HG03521 (cell line): Measurements from ENCODE around the gene TMSB4X.
A peak's percentile ranks its signal among the peaks of the same experiment; 100 is the strongest.
"Not testable (repeated sequence)": the region's sequence is repeated elsewhere in the genome, so short reads cannot be mapped to it uniquely, and the experiment has no call there.

Source experiments
- ATAC-seq: cut with Tn5 transposase; IDR thresholded peaks from one replicate; pipeline ENCODE4 v1.9.1; 2021; ENCODE audit warnings: mild to moderate bottlenecking, moderate library complexity; ENCODE audit not compliant: unreplicated experiment

TMSB4X gene

DNA sequence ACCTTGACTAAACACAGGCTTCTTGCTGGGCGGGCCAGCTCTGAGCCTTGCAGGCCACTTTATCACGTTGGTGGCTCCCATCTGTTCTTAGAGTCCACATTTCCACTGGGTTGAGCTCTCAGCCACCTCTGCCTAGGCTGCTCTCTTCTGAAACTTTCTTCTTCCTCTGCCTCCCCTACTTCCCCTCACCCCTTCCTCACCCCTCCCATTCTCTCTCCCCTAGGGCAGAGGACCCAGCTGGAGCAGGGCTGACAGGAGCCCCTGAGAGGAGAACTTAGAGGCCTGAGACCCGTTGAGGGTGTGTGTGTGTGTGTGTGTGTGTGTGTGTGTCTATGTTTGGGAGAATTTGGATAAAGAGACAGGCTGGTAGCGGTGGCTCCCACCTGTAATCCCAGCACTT is 19.9 kb upstream of the TMSB4X start:
- no peak for ATAC-seq

DNA sequence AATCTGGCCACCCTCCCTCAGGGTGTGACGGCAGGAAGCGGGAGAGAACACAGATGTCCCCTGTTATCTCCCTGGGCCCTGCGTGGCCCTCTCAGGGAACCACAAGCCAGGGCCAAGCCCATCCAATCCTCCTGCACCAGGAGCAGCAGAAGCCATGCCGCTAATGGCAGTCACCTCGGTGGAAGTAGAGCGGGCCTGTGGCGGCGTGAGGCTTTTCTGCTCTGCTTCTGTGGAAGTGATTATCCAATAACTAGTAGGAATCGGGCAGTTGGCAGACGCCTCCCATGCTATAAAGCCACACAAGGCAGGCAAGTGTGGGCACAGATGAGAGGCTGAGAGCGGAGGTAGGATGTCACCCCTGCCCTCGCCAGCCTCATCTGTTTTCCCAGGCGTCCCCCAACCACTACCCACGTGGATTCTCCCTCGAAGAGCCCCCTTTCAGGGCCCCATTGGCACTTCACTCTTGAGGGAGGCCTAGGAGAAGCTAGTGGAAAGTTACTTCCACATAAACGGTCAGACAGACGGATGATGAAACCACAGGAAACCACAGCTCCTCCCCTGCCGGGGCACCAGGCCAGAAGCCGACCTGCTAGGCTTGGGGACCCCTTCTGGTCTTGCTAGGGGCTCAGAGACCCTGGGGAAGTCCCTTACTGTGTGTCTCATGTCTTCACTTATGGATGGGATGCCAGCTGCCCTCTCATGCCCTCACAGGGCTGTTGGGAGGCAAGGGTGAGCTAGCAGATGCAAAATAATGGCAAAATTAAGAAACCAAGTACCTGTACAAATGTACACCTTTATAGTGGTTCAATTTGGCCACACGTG is 18.8 kb upstream of the TMSB4X start:
- peak; percentile 35 for ATAC-seq

DNA sequence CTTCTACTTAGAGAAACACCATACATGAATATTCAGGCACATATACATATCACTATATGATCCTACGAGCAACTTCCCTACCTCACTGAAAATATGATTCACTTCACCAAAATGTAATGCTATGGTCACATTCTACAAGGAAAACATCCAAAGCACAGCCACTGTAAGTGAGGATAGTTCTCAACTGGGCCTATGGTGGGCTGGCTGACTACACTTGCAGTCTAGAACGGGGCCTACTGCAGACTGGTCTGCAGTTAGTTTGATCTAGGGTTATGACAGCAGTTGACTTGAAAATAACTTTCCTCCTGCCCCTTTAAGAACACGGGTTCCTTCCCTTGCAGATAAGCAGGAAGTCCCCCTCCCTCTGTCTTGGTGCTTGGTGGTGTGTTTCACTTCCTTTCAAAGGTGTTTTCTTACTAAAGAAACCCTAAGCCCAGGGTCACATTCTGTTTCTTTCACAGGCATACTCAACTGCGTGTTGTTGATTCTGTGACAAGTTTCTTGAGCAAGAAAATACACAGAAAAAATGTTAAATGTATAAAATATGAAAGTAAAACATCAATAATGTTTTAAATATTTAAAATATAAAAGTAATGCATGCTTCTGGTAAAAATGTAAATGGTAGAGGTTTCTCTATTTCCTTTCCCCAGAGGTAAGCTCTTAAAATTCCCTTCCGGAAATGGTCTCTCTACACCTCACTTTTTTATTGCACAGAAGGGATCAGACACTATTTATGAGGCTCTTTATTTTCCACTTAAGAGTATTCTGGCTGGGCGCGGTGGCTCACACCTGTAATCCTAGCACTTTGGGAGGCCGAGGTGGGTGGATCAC is 18.0 kb upstream of the TMSB4X start:
- peak; percentile 61 for ATAC-seq

DNA sequence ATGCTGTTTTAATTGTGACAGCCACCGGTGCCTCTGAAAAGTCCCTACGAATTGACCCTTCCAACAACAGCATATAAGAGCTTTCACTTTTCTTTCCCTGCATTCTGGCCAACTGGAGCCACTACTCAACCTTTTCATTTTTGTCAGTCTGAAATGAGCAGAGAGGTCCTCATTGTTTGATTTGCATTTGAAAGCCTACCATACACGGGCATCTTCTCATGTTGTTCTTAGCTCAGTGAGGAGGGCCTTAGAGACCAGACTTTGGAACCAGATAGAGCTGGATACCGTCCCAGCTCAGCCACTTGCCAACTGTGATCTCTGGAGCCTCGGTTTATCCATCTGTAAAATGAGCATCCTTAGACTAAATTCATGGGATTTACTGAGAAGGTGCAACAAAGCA is 16.9 kb upstream of the TMSB4X start:
- ATAC-seq: no peak

DNA sequence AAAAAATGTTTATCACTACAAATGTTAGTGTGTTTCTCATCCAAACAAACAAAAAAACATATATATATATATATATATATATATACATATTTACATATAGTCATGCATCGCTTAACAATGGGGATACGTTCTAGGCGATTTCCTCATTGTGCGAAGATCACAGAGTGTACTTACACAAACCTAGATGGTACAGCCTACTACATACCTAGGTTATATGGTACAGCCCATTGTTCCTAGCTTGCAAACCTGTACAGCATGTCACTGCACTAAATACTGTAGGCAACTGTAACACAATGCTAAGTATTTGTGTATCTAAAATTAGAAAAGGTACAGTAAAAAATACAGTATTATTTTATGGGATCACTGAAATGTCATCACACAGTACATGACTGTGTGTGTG is 16.4 kb upstream of the TMSB4X start:
- no peak for ATAC-seq

DNA sequence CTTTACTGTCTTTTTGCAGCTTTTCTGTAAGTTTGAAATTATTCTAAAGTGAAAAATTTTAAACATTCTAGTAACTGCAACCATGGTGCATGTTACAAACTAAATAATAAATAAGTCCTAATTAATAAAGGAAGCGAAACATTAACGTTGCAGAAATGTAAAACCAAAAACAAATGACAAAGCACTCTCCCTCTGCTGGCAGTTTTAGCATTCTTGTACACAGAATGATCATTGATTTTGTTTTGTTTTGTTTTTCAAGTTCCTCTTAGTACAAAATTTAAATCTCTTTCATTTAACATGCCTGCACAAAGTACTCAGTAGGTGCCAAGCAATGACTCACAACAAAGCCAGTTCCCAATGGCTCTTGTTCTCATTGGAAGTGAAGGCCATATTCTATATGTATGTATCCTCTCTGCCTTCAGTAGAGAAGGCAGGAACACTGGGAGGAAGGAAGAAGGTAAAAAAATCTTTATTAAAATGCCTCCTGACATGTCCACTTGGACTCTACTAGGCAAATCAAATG is 13.7 kb upstream of the TMSB4X start:
- ATAC-seq: no peak

DNA sequence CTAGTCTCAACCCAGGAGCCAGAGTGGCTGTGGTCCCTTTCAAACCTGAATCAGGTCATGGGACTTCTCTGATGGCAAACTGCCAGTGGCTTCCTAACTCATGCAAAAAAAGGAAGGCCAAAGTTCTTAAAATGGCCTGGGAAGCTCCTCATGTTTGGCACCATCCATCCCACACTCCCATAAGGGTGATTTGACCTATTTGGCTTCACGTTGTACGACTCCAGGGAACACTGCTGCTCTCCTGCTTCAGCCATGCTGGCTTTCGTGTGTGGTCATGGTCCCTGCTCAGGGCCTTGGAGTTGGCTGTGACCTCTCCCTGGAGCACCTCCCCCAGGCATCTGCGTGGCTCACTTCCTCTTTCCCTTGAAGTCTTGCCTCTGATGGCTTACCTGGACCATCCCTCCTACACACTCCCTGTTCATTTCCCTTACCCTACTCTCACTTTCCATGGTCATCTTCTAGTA is 12.8 kb upstream of the TMSB4X start:
- ATAC-seq: no peak

DNA sequence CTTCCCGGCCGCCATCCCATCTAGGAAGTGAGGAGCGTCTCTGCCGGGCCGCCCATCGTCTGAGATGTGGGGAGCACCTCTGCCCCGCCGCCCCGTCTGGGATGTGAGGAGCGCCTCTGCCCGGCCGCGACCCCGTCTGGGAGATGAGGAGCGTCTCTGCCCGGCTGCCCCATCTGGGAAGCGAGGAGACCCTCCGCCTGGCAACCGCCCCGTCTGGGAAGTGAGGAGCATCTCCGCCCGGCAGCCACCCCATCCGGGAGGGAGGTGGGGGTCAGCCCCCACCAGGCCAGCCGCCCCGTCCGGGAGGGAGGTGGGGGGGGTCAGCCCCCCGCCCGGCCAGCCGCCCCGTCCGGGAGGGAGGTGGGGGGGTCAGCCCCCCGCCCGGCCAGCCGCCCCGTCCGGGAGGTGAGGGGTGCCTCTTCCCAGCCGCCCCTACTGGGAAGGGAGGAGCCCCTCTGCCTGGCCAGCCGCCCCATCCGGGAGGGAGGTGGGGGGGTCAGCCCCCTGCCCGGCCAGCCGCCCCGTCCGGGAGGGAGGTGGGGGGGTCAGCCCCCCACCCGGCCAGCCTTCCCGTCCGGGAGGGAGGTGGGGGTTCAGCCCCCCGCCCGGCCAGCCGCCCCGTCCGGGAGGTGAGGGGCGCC is 11.6 kb upstream of the TMSB4X start:
- ATAC-seq: not testable (repeated sequence)

DNA sequence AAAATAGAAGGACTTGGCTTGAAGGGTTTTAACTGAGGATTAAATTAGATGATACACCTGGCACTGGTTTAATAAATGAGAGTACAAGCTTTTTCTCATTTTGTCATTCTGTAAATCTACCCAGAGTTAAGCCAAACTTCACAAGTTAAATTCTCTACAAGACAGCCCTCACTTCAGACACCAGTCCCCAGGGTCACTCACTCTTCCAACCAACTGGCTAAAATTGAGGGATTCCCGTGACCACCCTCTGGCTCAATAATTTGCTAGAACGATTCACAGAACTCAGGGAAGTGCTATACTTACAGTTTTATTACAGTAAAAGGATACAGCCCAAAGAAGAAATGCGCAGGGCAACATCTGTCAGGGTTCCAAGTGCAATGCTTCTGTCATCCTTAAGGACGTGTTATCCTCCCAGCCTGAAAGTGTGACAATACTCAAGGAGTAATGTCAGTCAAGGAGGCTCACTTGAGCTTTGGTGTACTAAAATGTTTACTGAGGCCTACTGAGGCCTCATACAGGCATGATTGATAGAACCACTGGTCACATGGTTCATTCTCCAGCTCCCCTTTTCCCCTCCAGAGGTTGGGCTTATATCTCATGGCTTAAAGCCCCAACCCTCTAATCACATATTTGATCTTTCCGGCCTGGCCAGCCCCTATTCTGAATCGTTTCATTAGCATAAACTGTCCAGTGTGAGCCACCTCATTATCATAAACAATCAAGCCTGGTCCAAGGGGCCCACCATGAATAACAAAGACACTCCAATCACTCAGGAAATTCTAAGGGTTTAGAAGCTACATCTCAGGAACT is 9.6 kb upstream of the TMSB4X start:
- no peak for ATAC-seq

DNA sequence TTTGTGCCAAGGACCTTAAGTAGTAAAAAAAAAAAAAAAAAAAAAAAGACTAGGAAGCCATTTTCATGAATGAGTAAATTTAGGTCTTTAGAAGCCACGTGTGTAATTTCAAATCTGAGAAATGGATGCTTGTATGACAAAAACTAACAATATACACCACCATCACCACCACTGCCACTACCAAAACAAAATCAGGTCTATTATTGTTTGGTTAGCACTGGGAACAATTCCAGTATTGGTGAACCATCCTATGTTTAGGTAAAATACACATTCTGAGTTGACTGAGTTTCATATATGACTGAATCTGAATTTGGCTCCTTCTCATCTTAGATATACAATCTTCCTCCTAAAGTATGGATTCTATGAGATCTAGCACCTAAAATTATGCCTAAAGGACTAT is 8.8 kb upstream of the TMSB4X start:
- ATAC-seq: no peak

DNA sequence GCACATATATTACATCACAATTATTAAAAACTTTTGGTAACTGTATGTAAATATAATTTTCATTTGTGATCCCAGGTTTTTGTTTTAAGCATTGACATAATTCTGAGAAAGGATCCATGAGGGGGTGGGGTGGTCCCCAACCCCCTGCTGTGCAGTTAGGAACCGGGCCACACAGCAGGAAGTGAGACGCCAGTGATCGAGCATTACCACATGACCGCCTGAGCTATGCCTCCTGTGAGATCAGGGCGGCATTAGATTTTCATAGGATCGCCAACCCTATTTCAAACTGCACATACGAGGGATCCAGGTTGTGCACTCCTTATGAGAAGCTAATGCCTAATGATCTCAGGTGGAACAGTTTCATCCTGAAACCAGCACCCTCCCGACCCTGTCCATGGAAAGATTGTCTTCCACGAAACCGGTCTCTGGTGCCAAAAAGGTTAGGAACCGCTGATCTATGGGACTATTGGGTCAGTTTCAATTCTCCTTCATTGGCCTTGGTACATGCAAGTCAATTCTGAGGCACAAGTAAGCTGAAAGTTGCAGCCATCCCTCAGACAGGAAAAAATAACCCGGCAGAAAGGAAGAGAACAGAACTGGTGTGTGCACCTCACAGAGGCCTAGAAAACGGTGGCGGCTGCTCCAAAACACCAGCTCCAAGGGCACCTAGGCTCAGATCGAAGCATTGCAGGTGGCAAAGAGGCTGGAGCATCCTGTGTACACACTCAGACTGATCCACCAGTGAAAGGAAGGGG is 7.0 kb upstream of the TMSB4X start:
- no peak for ATAC-seq

DNA sequence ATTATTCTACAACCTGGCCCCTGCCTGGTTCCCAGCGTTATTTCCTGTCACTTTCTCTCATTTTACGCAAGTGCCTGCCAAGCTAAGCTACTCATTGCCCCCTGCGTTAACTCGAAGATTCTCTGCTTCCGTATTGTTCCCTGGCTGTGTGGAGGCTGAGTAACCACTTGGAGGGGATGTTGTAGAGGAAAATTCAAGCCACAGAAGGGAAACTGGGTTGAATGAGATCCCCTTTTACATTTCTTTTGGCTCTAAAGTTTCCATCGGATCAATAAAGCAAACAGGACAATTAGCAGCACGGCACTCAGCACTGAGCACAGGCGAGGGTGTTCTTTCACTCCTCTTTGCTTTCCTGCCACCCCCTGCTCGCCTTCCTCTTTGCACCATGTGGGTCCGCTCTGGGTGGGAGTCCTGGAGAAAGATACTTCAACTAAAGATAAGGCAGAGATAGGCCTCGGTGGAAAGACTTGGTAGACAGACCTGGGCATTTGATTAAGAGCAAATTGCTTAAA is 4.2 kb upstream of the TMSB4X start:
- ATAC-seq: no peak

DNA sequence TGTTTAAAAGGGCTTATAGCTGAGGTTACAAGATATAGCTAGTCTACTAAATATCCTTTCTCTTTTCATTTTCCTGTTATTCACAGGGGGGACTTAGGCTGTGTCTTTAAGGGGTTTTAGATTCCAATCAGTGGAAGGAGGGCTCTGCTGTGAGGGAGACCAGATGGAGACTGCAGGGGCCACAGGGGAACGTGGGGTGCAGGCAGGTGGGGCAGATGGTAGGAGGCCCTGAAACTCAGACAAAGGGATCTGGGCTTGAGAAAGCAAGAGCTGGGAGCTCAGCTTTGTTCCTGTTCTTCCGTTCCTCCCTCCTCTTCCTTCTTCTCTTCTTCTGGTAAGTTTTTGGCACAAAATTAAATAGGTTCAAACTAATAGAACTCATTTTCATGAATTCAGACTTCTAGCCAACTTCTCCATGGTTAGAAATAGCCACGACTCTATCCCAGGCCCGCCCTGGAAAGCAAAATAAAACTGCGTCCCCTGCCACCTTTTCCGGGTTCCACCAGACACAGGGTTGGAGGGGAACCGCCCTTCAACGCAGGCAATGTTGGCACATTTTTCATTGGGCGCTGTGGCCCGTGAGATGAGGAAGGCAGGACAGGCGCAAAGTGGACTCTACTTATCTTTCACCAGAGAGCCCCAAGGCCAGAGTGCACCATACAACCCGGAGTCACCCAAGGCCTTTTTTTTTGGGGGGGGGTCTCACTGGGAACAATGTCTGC is 3.5 kb upstream of the TMSB4X start:
- no peak for ATAC-seq

DNA sequence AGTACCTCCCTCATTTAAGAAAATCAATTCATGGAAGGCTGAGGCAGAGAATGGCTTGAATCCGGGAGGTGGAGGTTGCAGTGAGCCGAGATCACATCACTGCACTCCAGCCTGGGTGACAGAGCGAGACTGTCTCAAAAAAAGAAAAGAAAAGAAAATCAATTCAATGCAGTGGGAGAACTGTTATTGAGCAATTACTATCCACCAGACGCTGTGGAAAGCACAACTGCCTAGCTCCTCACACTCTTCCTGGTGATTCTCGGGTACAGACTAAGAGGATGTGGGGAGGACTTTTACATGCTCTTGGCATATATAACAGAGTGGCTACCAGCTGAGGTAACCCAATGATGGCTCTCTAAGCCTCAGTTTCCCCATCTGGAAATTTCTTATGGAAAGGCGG is 2.7 kb upstream of the TMSB4X start:
- no peak for ATAC-seq

DNA sequence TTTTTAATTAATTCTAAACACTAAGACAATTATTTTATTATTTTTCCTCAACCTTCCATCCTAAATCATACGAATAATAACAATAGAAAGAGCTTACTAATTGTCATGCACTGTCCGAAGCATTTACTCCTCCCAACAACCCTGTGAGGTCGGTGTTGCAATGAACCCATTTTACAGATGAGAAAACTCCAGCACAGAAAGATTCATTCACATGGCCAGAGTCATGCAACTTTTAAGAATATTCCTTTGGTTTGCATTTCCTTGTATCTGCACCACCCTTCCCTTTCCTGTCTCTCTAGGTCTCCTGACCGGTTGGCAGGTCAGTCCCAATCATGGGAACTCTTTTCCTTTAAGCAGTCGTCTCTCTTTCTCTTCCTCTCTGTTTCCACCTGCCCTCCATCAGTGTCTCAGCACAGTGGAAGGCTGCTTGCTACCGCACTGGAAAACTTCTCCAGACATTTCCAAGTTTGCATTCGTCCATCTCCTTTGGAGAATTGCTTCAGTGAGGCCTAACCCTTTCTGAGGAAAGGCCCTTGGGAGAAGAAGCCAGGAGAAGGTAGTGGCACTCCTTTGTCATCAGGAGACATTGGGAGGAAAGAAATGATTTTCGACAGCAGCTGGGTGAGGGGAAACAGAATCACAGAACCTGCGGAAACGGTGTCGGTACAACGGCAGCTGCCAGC is 1.9 kb upstream of the TMSB4X start:
- ATAC-seq: no peak

DNA sequence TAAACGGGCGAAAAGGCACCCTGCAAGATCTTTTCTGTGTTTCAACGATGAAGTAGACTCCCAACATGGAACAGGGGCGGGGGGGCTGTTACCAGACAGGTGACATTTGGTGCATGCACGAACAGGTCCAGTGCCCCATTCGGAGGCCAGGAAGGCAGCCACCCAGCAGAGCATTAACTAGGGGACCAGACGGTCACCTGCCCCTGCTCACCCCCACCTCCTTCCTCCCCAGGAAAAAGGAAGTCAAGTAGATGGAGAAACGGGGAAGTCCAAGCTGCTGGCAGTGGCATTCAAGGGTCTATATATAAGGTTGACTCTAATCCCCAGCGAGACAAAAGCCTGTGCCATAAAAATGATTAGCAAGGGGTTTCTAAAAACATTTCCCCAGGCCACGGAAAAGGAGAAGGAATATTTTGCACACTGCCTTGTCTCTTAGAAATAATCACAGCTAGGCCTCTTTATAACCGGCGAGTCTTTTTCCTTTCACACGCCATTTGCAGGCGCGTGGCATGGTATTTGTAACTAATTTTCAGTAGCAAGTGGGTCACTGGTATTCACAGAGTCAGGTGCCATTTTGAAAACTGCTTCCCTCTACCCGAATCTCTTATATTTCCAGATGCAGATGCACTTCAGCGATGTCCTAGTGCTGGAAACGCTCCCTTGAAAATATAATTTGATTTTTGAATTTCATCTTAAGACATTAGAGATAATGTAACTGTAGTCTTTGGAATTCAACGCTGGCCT is 1.2 kb upstream of the TMSB4X start:
- ATAC-seq: no peak

DNA sequence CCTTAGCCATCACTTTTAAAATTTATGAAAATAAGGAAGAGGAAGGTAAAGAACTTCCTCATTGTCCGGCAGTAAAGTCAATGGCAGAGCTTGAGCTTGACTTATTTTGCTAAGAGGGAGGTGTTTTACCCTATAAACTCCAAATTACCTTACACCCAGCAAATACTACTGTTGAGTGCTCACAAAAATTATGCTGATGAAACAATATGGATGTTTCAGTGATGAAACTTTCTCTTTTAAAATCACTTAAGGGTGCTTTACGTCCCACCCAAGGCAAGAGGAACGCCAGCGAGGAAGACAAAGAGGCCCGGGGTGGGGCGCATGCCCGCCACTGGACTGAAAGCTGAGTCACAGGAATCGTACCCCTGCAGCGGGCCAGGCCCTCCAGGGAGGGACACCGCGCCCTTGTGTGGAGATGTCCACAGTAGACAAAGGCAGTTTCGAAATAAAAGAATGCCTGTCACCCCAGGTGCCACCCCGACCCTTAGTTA is 560 bp upstream of the TMSB4X start:
- ATAC-seq: peak; percentile 13

DNA sequence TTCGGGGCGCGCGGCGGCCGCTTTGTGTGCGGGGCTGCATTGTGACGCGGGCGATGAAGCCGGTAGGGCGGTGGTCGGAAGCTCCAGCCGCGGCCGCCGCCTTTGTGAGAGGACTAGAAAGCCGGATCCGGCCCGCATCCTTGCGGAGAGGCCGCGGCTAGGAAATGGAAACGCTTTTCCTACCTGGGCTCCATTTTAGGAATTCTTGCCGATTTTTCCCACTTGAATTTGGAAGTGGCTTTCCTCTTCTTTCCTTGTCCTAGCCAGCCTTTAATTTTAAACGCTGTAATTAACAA is 708 bp downstream of the TMSB4X start:
- ATAC-seq: no peak
